ENCODE results near the gene NPEPL1.

- TF ChIP-seq BHLHE40 (IDR thresholded peaks at IDR 0.05; ENCODE audit: borderline replicate concordance in 1 of 2, low read depth in 2 of 2, low read length in 1 of 2) (peak; percentile 61 to 77; a peak in 3 of 4 replicates), SIX5 (IDR thresholded peaks at IDR 0.05; ENCODE audit: low read depth, low read length, severe bottlenecking) (no peak), ASH2L (IDR thresholded peaks at IDR 0.05; ENCODE audit: borderline replicate concordance, low read depth) (no peak), RFX5 (IDR thresholded peaks at IDR 0.05; ENCODE audit: low read depth, low read length) (no peak), RB1 (IDR thresholded peaks at IDR 0.05; ENCODE audit: borderline replicate concordance) (no peak), POLR2A (IDR thresholded peaks at IDR 0.05; ENCODE audit: low read depth, low read length) (no peak)
These were observed 23.2 kb upstream of the NPEPL1 start for GRCh38 chr20:58669287-58670006.

Data from GM12878 (cell line).